Lower leg skin (tissue), 4 donors: ENCODE measurements around the gene DCN. TPM values are rescaled to one million over a fixed set of nuclear protein-coding genes. Genes with fewer than 3 reads are reported as not detected.

Source experiments
- DNase-seq, 2 donors: peaks; one replicate each; pipeline ENCODE4 v3.0.0-alpha.2; 2019; ENCODE audit warnings: low spot score in 2 of 2
- H3K4me3 ChIP-seq: fragments of 200-600 bp; sonication (generic); 2 replicates; pipeline ENCODE4 v1.5.1; 2017; ENCODE audit warnings: mild to moderate bottlenecking, low read depth; ENCODE audit not compliant: poor library complexity, severe bottlenecking
- CTCF ChIP-seq, 3 donors: fragments of 450-650 bp; IDR thresholded peaks; one replicate each; pipeline ENCODE4 v1.5.1; 2016; ENCODE audit warnings: antibody characterized with exemption in 3 of 3, mild to moderate bottlenecking in 3 of 3, moderate library complexity in 2 of 3
- POLR2A ChIP-seq, 2 donors: fragments of 450-650 bp; IDR thresholded peaks; one replicate each; pipeline ENCODE4 v1.6.1; 2016 to 2017; ENCODE audit warnings: antibody characterized with exemption in 2 of 2, mild to moderate bottlenecking in 1 of 2, moderate library complexity in 1 of 2
- WGBS, 2 donors: methylation state at CpG; one replicate each; pipeline ENCODE4 v1.1.5; 2018; 5-methylcytosine and 5-hydroxymethylcytosine counted together
- intact Hi-C: fragments of 100-400 bp; cut with DNase I; formaldehyde crosslinking; loops from one replicate; pipeline ENCODE4 v1.15.0; 2023; ENCODE audit warnings: low total_unique reads
- total RNA-seq, 4 donors: library from RNA; depleted of rRNA; stranded (reverse); fragments of >200 nt; gene quantifications; one replicate each; pipeline ENCODE4 v1.1.0, GENCODE V29; 2016

The DCN gene
- total RNA-seq, 4 donors from 2014 or later: 497 to 1,618 (median 522) TPM

- intact Hi-C loops: no loop called here
Observed at GRCh38 chr12:91186156-91186555, 3.5 kb upstream of the DCN start.

GRCh38 chr12:91185421-91185820 lies 2.8 kb upstream of the DCN start:
- H3K4me3 ChIP-seq: no peak overlapping the region
- no peak for TF ChIP-seq POLR2A (IDR thresholded peaks at IDR 0.05)
- no peak for TF ChIP-seq CTCF (IDR thresholded peaks at IDR 0.05)
- intact Hi-C loops: no loop called here
- no peak for DNase-seq
- 81 to 94% methylated on average over 1 of the region's 1 CpG for WGBS, 2 donors

More at GRCh38 chr12:91186156-91186555, 3.5 kb upstream of the DCN start:
- no peak overlapping the region for H3K4me3 ChIP-seq
- TF ChIP-seq CTCF (IDR thresholded peaks at IDR 0.05): no peak
- TF ChIP-seq POLR2A (IDR thresholded peaks at IDR 0.05): no peak
- 64 to 65% methylated on average over 2 of the region's 2 CpGs for WGBS, 2 donors
- no peak for DNase-seq

- intact Hi-C loops: no loop called here
- H3K4me3 ChIP-seq: no peak overlapping the region
- 25 to 40% methylated on average over 2 of the region's 2 CpGs for WGBS, 2 donors
- TF ChIP-seq POLR2A (IDR thresholded peaks at IDR 0.05) (no peak), CTCF (IDR thresholded peaks at IDR 0.05) (no peak)
- no peak for DNase-seq
Observed at GRCh38 chr12:91183551-91183950, 934 bp upstream of the DCN start.

GRCh38 chr12:91180582-91181395 lies 1.8 kb downstream of the DCN start:
- TF ChIP-seq POLR2A (IDR thresholded peaks at IDR 0.05): no peak
- TF ChIP-seq CTCF (IDR thresholded peaks at IDR 0.05): no peak
- DNase-seq: no peak
- 13 to 15% methylated on average over 4 of the region's 4 CpGs for WGBS, 2 donors
- H3K4me3 ChIP-seq: no peak overlapping the region
- intact Hi-C loops: no loop called here

GRCh38 chr12:91179966-91180561 lies 2.6 kb downstream of the DCN start:
- no peak overlapping the region for H3K4me3 ChIP-seq
- DNase-seq: no peak
- 31 to 39% methylated on average over 5 of the region's 5 CpGs for WGBS, 2 donors
- intact Hi-C loops: loop anchor here (10.0 kb wide), 1 partner anchor 145 kb away; no protein-coding TSS in a partner anchor
- TF ChIP-seq CTCF (IDR thresholded peaks at IDR 0.05): no peak
- TF ChIP-seq POLR2A (IDR thresholded peaks at IDR 0.05): no peak
